GM21526 (cell line): ENCODE results near the gene PKD1.

ENCODE experiments used
- ATAC-seq: cut with Tn5 transposase; IDR thresholded peaks from one replicate; pipeline ENCODE4 v1.9.1; 2021; ENCODE audit warnings: moderate library complexity; ENCODE audit not compliant: unreplicated experiment, low FRiP score

PKD1 gene

GRCh38 chr16:2170587-2171435 lies 35.1 kb upstream of the PKD1 start:
- ATAC-seq = no peak

- ATAC-seq = no peak
These were observed 34.4 kb upstream of the PKD1 start for GRCh38 chr16:2170080-2170479.

- ATAC-seq = no peak
These were observed 31.5 kb upstream of the PKD1 start for GRCh38 chr16:2167068-2167638.

- ATAC-seq = no peak
These were observed 30.8 kb upstream of the PKD1 start for GRCh38 chr16:2166263-2167067.

GRCh38 chr16:2165861-2166260 lies 30.2 kb upstream of the PKD1 start:
- no peak for ATAC-seq

- ATAC-seq = no peak
These were observed 27.6 kb upstream of the PKD1 start for GRCh38 chr16:2163211-2163881.

GRCh38 chr16:2162676-2163118 lies 27.0 kb upstream of the PKD1 start:
- no peak for ATAC-seq

GRCh38 chr16:2161911-2162310 lies 26.2 kb upstream of the PKD1 start:
- ATAC-seq = no peak

- no peak for ATAC-seq
These were observed 25.3 kb upstream of the PKD1 start for GRCh38 chr16:2160915-2161551.

GRCh38 chr16:2159175-2159838 lies 23.6 kb upstream of the PKD1 start:
- ATAC-seq = no peak

GRCh38 chr16:2158262-2158638 lies 22.6 kb upstream of the PKD1 start:
- ATAC-seq = no peak

- ATAC-seq = no peak
These were observed 22.0 kb upstream of the PKD1 start for GRCh38 chr16:2157480-2158261.

- no peak for ATAC-seq
These were observed 21.1 kb upstream of the PKD1 start for GRCh38 chr16:2156849-2157224.

GRCh38 chr16:2155977-2156848 lies 20.5 kb upstream of the PKD1 start:
- ATAC-seq = no peak

GRCh38 chr16:2155091-2155950 lies 19.6 kb upstream of the PKD1 start, which contains the start of gene TRAF7:
TSS of gene TRAF7 (plus strand) at chr16:2155782. CDS start at chr16:2163921, 8,139 bp downstream.
- peak; percentile 75 for ATAC-seq

- ATAC-seq = no peak
These were observed 18.9 kb upstream of the PKD1 start for GRCh38 chr16:2154533-2155090.
